Activated naive CD8-positive, alpha-beta T cell treated with anti-CD3 and anti-CD28 coated beads, Interleukin-2, amount 50 U/mL, for 24 hours (primary cell): ENCODE data around the gene JOSD2.
A peak's percentile ranks its signal among the peaks of the same experiment; 100 is the strongest.

ENCODE experiments used
- ATAC-seq: fragments of 150-1000 bp; cut with Tn5 transposase; one replicate; pipeline ENCODE4 v1.10.0; 2021
- DNase-seq: peaks from one replicate; pipeline ENCODE4 v3.0.0; 2021
- H3K27ac Mint-ChIP-seq: one replicate; pipeline ENCODE4 v1.8.0; 2021; ENCODE audit warnings: mild to moderate bottlenecking, mixed read lengths
- H3K27me3 Mint-ChIP-seq: one replicate; pipeline ENCODE4 v1.8.0; 2021; ENCODE audit warnings: mixed read lengths
- H3K36me3 Mint-ChIP-seq: one replicate; pipeline ENCODE4 v1.8.0; 2021; ENCODE audit warnings: low read depth, mixed read lengths
- H3K4me1 Mint-ChIP-seq: one replicate; pipeline ENCODE4 v1.8.0; 2021; ENCODE audit warnings: mixed read lengths
- H3K4me3 Mint-ChIP-seq: one replicate; pipeline ENCODE4 v1.8.0; 2021; ENCODE audit warnings: mild to moderate bottlenecking, moderate library complexity, mixed read lengths
- H3K9me3 Mint-ChIP-seq: one replicate; pipeline ENCODE4 v1.8.0; 2021; ENCODE audit warnings: mixed read lengths

JOSD2 gene

GRCh38 chr19:50497022-50497405, 14.0 kb downstream of the JOSD2 start:
- H3K9me3 Mint-ChIP-seq, result no peaks in the 10 kb centered on the region
- DNase-seq, result no peak
- no peaks in the 10 kb centered on the region for H3K36me3 Mint-ChIP-seq
- H3K4me1 Mint-ChIP-seq, result peaks cover 5% of the 10 kb centered on the region
- no peak overlapping the region for H3K27ac Mint-ChIP-seq
- no peak overlapping the region for H3K4me3 Mint-ChIP-seq
- no peaks in the 10 kb centered on the region for H3K27me3 Mint-ChIP-seq
- ATAC-seq, result no peak

DNA sequence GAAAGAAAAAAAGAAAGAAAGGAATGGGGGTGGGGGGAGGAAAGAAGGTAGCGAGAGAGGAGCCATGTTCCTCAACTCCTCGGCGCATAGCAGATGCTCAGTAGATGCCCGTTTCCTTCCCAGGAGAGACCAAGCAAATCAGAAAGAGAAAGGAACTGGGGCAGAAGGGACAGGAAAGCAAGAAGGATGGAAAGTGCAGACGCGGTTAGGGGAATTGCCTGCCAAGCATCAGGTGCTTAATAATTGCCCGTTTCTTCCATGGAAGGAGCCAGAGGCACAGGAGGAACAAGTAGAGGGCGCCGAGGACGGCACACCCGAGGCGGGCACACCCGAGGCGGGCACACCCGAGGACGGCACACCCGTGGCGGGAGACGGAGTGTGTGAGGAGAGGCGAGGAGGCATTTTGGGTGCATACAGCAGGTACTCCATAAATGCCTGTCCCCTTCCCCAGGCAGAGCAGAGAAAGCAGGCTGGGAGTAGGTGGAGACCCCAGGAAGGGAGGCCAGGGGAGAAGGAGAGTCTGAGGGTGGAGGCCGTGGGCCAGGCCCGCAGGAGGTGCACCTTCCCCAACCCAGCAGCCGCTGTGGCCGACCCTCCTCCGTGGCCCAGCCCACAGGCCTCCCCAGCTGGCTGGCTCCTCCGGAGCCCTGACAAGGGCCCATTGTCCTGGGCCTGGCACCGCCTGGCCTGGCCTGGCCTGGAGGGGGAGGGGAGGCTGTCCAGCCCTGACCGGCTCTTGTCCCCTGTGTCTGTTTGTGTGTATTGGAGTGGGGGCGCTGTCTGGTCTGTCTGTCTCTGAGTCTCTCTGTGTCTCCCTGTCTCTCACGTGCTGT, 14.6 kb downstream of the JOSD2 start:
- no peak overlapping the region for H3K4me3 Mint-ChIP-seq
- H3K27ac Mint-ChIP-seq, result no peak overlapping the region
- H3K36me3 Mint-ChIP-seq, result no peaks in the 10 kb centered on the region
- H3K4me1 Mint-ChIP-seq, result peaks cover 11% of the 10 kb centered on the region
- no peaks in the 10 kb centered on the region for H3K9me3 Mint-ChIP-seq
- DNase-seq, result no peak
- no peak for ATAC-seq
- H3K27me3 Mint-ChIP-seq, result peaks cover 2% of the 10 kb centered on the region

DNA sequence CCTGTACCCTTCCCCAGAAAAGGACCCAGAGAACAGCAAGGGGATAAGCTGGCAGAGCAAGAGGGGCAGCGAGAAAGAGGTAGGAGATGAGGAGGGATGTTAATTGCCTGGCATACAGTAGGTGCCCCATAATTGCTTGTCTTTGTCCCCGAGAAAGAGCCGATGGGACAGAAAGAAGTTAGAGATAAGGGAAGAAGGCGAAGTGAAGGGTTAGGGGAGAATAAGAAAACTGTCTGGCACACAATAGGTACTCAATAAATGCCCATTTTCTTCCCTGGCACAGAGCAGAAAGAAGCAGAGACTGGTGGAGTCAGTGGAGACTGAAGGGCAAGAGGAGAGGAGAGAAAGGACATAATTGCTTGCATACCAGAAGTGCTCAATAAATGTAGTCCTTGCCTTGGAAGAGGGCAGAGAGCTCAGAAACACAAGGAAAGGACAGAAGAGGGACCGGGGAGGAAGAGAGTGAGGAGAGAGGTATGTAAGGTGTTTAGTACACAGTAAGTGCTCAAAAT, 15.9 kb downstream of the JOSD2 start:
- no peak for ATAC-seq
- Mint-ChIP-seq H3K9me3 (no peaks in the 10 kb centered on the region), H3K27me3 (peaks cover 2% of the 10 kb centered on the region), H3K4me1 (peaks cover 17% of the 10 kb centered on the region), H3K36me3 (no peaks in the 10 kb centered on the region), H3K27ac (no peak overlapping the region), H3K4me3 (no peak overlapping the region)
- DNase-seq, result no peak

DNA sequence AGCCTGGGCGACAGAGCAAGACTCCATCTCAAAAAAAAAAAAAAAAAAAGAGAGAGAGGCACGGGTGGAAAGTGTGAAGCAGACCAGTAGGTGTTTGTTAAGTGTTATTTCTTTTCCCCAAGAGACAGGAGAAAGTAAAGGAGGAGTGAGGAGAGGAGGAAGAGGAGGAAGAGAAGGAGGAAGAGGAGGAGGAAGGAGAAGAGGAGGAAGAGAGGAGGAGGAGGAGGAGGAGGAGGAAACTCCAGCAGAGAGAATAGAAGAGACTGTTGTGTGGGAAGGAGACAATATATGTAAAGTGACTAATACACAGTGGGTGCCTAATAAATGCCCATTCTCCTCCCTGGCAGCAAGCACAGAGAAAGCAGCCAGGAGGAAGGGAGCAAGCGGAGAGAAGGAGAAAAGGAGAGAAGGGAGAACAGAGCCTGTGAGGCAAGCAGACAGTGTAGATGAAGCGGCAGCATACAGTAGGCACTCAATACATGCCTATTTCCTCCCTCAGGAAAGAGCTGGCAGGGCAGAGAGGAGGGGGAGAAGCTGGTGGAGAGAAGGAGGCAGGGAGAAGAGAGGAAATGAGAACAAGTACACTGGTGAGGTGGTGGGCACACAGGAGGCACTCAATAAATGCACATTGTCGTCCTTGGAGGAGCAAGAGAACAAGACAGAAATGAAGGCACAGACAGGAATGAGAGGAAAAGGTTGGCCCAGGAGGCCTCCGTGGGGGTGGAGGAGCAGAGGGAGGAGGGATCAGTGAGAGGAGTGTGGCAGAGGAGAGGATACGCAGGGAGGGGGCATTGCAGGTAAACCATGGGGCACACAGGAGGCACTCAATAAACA, 16.6 kb downstream of the JOSD2 start:
- DNase-seq (no peak), ATAC-seq (no peak)
- no peaks in the 10 kb centered on the region for H3K36me3 Mint-ChIP-seq
- H3K27ac Mint-ChIP-seq, result no peak overlapping the region
- H3K4me1 Mint-ChIP-seq, result peaks cover 17% of the 10 kb centered on the region
- H3K27me3 Mint-ChIP-seq, result peaks cover 2% of the 10 kb centered on the region
- H3K9me3 Mint-ChIP-seq, result no peaks in the 10 kb centered on the region
- no peak overlapping the region for H3K4me3 Mint-ChIP-seq

- ATAC-seq, result no peak
- Mint-ChIP-seq H3K9me3 (no peaks in the 10 kb centered on the region), H3K4me1 (peaks cover 17% of the 10 kb centered on the region), H3K27ac (no peak overlapping the region), H3K4me3 (no peak overlapping the region), H3K27me3 (peaks cover 2% of the 10 kb centered on the region), H3K36me3 (no peaks in the 10 kb centered on the region)
- DNase-seq, result no peak
These were observed 17.8 kb downstream of the JOSD2 start for GRCh38 chr19:50493171-50493570.

DNA sequence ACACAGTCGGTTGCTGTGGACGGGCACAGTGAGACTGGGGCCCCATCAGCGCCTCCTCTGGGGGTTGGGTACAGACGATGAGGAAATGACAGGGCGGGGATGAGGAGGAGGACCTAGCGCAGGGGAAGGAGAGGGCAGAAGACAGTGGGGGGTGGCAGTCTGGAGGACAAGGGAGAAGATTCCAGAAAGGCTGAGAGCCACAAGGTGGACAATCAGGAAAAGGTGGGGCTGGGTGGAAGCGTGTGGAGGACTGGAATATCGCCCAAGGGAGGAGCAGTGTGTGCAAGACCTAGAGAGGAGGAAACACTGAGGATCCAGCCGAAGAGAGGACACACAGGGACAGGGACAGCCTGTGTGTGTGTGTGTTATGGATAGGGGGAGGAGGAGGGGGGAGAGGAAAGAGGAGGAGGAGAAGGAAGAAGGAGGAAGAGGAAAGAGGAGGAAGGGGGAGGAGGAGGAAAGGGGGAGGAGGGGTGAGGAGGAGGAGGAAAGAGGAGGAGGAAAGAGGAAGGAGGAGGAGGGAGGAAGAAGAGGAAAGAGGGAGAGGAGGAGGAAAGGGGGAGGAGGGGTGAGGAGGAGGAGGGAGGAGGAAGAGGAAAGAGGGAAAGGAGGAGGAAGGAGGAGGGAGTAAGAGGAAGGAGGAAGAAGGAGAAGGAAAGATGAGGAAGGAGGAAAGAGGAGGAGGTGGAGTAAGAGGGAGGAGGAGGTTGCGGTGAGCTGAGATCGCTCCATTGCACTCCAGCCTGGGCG, 18.5 kb downstream of the JOSD2 start:
- peaks cover 17% of the 10 kb centered on the region for H3K4me1 Mint-ChIP-seq
- peak overlapping the region; percentile 47 for H3K4me3 Mint-ChIP-seq
- no peak overlapping the region for H3K27ac Mint-ChIP-seq
- DNase-seq (peak; percentile 57), ATAC-seq (peak; percentile 91)
- H3K36me3 Mint-ChIP-seq, result no peaks in the 10 kb centered on the region
- peaks cover 2% of the 10 kb centered on the region for H3K27me3 Mint-ChIP-seq
- H3K9me3 Mint-ChIP-seq, result no peaks in the 10 kb centered on the region

DNA sequence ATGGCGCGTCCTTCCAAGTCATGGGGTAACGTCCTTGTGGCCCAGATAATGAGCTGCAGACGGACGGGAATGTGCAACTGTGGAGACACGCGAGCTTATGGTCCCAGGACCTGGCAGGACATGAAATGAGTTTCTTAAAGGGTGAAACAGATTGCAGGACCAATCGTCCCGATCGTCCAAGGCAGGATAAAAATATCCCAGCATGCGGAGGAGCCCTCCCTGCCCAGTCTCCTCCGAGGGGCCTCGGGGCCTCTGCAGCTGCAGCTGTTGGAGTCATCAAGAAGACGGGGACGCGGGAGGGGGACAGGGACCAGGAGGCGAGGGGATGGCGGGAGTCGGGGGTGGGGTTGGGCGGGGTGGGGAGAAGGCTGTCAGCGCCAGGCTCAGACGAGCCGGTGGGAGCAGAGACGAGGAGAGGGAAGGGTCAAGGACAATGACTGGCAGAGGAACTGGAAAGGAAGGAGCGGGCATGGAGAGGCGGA, 20.0 kb downstream of the JOSD2 start:
- H3K4me3 Mint-ChIP-seq, result no peak overlapping the region

DNA sequence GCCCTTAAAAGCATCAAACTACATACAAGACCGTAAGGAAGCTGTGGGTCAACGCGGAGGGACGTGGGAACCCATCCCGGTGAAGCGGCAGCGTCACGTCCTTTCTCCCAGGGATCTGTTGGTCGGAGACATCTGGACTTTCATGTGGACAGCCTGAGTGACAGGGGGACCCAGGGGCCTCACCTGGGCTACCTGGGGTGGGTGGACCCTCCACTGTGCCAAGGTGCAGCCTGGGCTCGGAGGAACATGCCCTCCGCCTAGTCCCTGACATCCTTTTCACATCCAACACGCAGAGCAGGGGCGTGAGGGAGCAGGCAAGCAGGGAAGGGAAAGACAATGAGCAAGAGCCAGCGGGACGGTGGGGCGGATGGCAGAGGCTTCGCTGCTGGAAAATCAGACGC, 20.6 kb downstream of the JOSD2 start:
- Mint-ChIP-seq H3K4me1 (peaks cover 17% of the 10 kb centered on the region), H3K27me3 (peaks cover 2% of the 10 kb centered on the region), H3K36me3 (peaks cover 10% of the 10 kb centered on the region), H3K27ac (no peak overlapping the region), H3K9me3 (peaks cover 6% of the 10 kb centered on the region), H3K4me3 (no peak overlapping the region)
- DNase-seq (no peak), ATAC-seq (no peak)

More for the DNA sequence above, 20.0 kb downstream of the JOSD2 start:
- ATAC-seq (no peak), DNase-seq (no peak)
- peaks cover 6% of the 10 kb centered on the region for H3K9me3 Mint-ChIP-seq
- peaks cover 2% of the 10 kb centered on the region for H3K27me3 Mint-ChIP-seq
- peaks cover 6% of the 10 kb centered on the region for H3K36me3 Mint-ChIP-seq
- no peak overlapping the region for H3K27ac Mint-ChIP-seq
- H3K4me1 Mint-ChIP-seq, result peaks cover 17% of the 10 kb centered on the region

DNA sequence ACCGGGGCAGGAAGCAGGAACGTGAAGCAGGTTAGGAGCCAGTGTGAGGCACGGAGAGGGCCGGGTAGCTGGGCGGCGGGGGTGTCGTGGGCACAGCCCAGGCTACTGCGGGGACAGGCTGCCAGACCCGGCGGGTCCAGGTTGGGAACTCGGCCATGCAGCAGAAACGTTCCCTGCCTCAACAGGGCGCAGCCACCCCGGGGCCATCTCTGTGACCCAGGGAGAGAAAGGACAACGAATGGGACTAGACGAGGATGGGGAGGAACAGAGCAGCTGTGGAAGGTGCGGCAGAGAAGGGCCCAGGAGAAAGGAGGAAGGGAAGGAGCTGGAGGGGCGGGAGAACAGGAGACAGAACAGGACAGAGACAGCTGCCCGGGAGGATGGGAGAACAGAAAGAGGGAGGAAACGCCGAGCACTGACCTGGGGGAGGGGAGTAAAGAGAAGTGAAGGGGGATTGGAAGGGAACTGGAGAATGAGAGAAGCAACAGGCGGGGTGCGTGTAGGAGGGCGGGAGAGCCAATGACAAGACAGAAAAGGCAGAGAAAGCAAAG, 21.5 kb downstream of the JOSD2 start:
- DNase-seq (no peak), ATAC-seq (no peak)
- H3K4me3 Mint-ChIP-seq, result no peak overlapping the region
- peaks cover 6% of the 10 kb centered on the region for H3K9me3 Mint-ChIP-seq
- H3K27ac Mint-ChIP-seq, result no peak overlapping the region
- peaks cover 17% of the 10 kb centered on the region for H3K4me1 Mint-ChIP-seq
- H3K36me3 Mint-ChIP-seq, result peaks cover 13% of the 10 kb centered on the region
- peaks cover 2% of the 10 kb centered on the region for H3K27me3 Mint-ChIP-seq

DNA sequence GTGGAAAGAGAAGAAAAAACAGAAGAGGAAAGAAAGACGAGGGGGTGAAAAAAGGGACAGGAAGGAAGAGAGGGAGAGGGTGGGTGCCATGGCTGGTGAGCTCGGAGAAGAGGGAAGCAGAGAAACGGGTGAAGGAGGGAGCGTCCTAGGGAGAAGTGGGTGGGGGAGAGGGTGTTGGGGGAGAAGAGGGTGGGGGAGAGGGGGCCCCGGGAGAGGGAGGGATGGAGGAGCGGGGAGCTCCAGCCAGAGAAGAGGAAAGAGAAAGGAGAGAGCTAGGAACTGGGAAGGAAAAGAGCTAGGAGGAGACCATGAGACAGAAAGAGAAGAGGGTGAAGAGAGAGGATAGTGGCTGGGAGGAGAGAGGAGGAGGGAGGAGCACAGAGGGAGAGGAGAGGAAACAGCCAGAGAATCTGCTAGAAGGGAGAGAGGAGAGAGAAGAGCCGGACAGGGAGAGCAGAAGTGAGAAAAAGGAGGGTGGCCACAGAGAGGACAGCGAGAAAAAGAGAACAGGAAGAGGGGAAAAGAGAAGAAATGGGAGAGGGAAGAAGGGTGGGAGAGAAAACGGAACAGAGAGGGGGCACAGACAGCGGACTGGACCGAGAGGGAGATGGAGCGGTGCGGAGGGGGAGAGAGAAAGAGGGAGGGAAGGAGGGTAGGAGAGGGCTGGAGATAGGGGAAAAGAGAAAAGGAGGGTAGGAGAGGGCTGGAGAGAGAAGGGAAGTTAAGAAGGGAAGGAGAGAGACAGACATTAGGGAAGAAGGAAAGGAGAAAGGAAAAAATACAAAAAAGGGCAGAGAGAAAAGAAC, 22.4 kb downstream of the JOSD2 start:
- ATAC-seq, result no peak
- Mint-ChIP-seq H3K27ac (no peak overlapping the region), H3K4me3 (no peak overlapping the region), H3K4me1 (peaks cover 17% of the 10 kb centered on the region), H3K9me3 (peaks cover 6% of the 10 kb centered on the region), H3K36me3 (peaks cover 13% of the 10 kb centered on the region), H3K27me3 (peaks cover 2% of the 10 kb centered on the region)
- no peak for DNase-seq

GRCh38 chr19:50486823-50487515, 24.0 kb downstream of the JOSD2 start:
- Mint-ChIP-seq H3K4me1 (peaks cover 11% of the 10 kb centered on the region), H3K36me3 (peaks cover 21% of the 10 kb centered on the region), H3K4me3 (no peak overlapping the region), H3K27ac (no peak overlapping the region), H3K9me3 (peaks cover 6% of the 10 kb centered on the region), H3K27me3 (peaks cover 2% of the 10 kb centered on the region)
- ATAC-seq, result peak; percentile 29
- DNase-seq, result peak; percentile 73

DNA sequence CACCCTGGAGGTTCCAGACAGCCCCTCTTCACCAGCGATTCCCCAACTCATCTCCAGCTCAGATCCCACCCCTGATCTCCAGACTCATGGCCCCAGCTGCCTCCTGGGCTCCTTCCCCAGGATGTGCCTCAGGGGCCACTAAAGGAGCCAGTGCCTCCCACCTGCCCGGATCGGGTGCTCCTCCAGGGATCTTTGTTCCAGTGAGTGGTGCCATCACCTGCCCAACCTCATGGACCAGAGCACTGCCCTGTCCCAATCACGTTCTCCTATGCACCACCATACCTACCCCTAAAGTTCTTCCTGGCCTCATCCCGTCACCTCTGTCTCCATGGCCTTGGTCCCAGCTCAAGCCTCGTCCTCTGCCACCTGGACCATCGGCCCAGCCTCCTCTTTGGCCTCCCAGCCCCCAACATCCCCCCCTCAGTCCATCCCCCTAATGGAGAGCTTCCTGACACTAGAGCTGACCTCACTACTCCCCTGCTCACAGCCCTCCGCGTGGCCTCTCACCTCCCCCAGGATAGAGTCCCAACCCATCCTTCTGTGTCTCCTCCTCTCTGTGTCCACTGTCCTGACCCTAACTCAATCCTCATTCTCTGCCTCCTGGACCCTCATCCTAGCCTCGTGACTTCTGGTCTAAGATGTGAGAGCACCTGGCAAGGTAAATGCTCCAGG, 25.6 kb downstream of the JOSD2 start:
- H3K9me3 Mint-ChIP-seq, result peaks cover 6% of the 10 kb centered on the region

More for the DNA sequence above, 25.6 kb downstream of the JOSD2 start:
- ATAC-seq, result no peak
- no peaks in the 10 kb centered on the region for H3K4me1 Mint-ChIP-seq
- peak overlapping the region; percentile 38 for H3K27ac Mint-ChIP-seq
- H3K36me3 Mint-ChIP-seq, result peaks cover 21% of the 10 kb centered on the region
- no peak for DNase-seq
- no peak overlapping the region for H3K4me3 Mint-ChIP-seq
- no peaks in the 10 kb centered on the region for H3K27me3 Mint-ChIP-seq
